K562 (cell line): ENCODE data around the gene TIMM17B. TPM values are rescaled to one million over a fixed set of nuclear protein-coding genes. Genes with fewer than 3 reads are reported as not detected.

ENCODE experiments used
- FOXA3 ChIP-seq, 2 experiments: fragments of 450-650 bp in 1 of 2; sonication (generic) in 1 of 2; formaldehyde crosslinking; IDR thresholded peaks in 1 of 2; conservative IDR thresholded peaks in 1 of 2; 2 replicates each; pipeline versions ENCODE4 v1.4.0 to v1.8.0; 2020 to 2022; ENCODE audit warnings: mild to moderate bottlenecking in 2 of 2, missing genetic modification reagents in 1 of 2
- HMG20A ChIP-seq: fragments of 450-650 bp; formaldehyde crosslinking; conservative IDR thresholded peaks from 2 replicates; pipeline ENCODE4 v1.4.0; 2020; ENCODE audit warnings: mild to moderate bottlenecking, mixed read lengths
- MED1 ChIP-seq: sonication (generic); formaldehyde crosslinking; IDR thresholded peaks from 2 replicates; pipeline ENCODE4 v1.8.1; 2023; ENCODE audit warnings: missing genetic modification reagents, borderline replicate concordance
- MTA1 ChIP-seq: fragments of 450-650 bp; IDR thresholded peaks from 2 replicates; pipeline ENCODE4 v1.6.1; 2017; ENCODE audit warnings: borderline replicate concordance
- POLR2G ChIP-seq: fragments of 200-400 bp; formaldehyde crosslinking; IDR thresholded peaks from 2 replicates; pipeline ENCODE4 v1.6.1; 2017; ENCODE audit warnings: low read depth, mild to moderate bottlenecking, antibody characterized with exemption, low read length, moderate library complexity
- PRPF4 ChIP-seq: fragments of 200-400 bp; formaldehyde crosslinking; IDR thresholded peaks from one replicate; pipeline ENCODE4 v1.6.1; 2017; ENCODE audit warnings: low read length, low read depth, mild to moderate bottlenecking; ENCODE audit not compliant: insufficient read depth, poor library complexity, severe bottlenecking
- RCOR1 ChIP-seq, 2 experiments: IDR thresholded peaks; 2 replicates each; pipeline ENCODE4 v1.6.1; 2012; ENCODE audit warnings: low read depth in 2 of 2, low read length in 2 of 2, borderline replicate concordance in 1 of 2, improper control_type of control experiment in 1 of 2
- SMAD1 ChIP-seq: fragments of 150-350 bp; IDR thresholded peaks from 2 replicates; pipeline ENCODE4 v1.6.1; 2014; ENCODE audit warnings: low read length, low read depth; ENCODE audit not compliant: partially characterized antibody
- TAF9B ChIP-seq: fragments of 450-650 bp; IDR thresholded peaks from 2 replicates; pipeline ENCODE4 v1.6.1; 2018; ENCODE audit warnings: mild to moderate bottlenecking; ENCODE audit not compliant: partially characterized antibody
- TCFL5 ChIP-seq: fragments of 250-450 bp; sonication (Bioruptor Pico); conservative IDR thresholded peaks from 2 replicates; pipeline ENCODE4 v1.6.1; 2021; ENCODE audit warnings: mild to moderate bottlenecking, moderate library complexity, matching md5 sums
- ZNF583 ChIP-seq: fragments of 250-450 bp; sonication (Bioruptor Pico); IDR thresholded peaks from 2 replicates; pipeline ENCODE4 v1.4.0; 2020
- ZNF584 ChIP-seq: fragments of 200-800 bp; sonication (Bioruptor generic); IDR thresholded peaks from 2 replicates; pipeline ENCODE4 v1.6.1; 2016; ENCODE audit warnings: low read depth, mild to moderate bottlenecking, missing genetic modification characterization, missing compliant biosample characterization
- polyA plus RNA-seq, 8 experiments: library from polyadenylated mRNA; depleted of rRNA in 4 of 8; stranded (reverse) in 5 of 8; unstranded in 3 of 8; fragments of >200 nt; fragmentation: Nextera tagmentation in 2 of 8; fragmentation: Illumina TruSeq in 1 of 8; extraction: Ambion mirVana in 2 of 8; extraction: Trizol in 1 of 8; gene quantifications; 2 replicates each; pipeline versions ENCODE4 v1.2.1 to v1.2.3, GENCODE V29; 2011 to 2014; ENCODE audit warnings: inconsistent platforms in 1 of 8, missing spikeins in 1 of 8
- total RNA-seq, 7 experiments: library from RNA; depleted of rRNA in 6 of 7; stranded (reverse); fragments of >200 nt in 6 of 7; fragmentation: Illumina TruSeq in 2 of 7; extraction: Trizol in 2 of 7; gene quantifications; 2 replicates each; pipeline versions ENCODE4 v1.2.1 to v1.2.3, GENCODE V29; 2011 to 2021; ENCODE audit warnings: low replicate concordance in 1 of 7
- TF ChIP-seq, protein P1 (sequence below): fragments of 250-450 bp; sonication (Bioruptor Pico); IDR thresholded peaks from 2 replicates; pipeline ENCODE4 v1.8.0; 2022; ENCODE audit warnings: moderate library complexity, mild to moderate bottlenecking, inconsistent platforms
- TF ChIP-seq, protein P2 (sequence below): fragments of 450-650 bp; IDR thresholded peaks from 2 replicates; pipeline ENCODE4 v1.7.0; 2016; ENCODE audit warnings: borderline replicate concordance
- TF ChIP-seq, protein P3 (sequence below): fragments of 450-650 bp; IDR thresholded peaks from 2 replicates; pipeline ENCODE4 v1.6.1; 2017; ENCODE audit warnings: antibody characterized with exemption, mild to moderate bottlenecking
- TF ChIP-seq, protein P4 (sequence below): IDR thresholded peaks from 2 replicates; pipeline ENCODE4 v1.6.1; 2014; ENCODE audit warnings: antibody characterized with exemption
- TF ChIP-seq, protein P5 (sequence below), 2 experiments: fragments of 200-800 bp in 1 of 2; sonication (Bioruptor generic) in 1 of 2; sonication (generic) in 1 of 2; formaldehyde crosslinking in 1 of 2; IDR thresholded peaks in 1 of 2; conservative IDR thresholded peaks in 1 of 2; 2 replicates each; pipeline versions ENCODE4 v1.5.0 to v1.6.1; 2016 to 2020; ENCODE audit warnings: missing compliant biosample characterization in 1 of 2, missing genetic modification characterization in 1 of 2, missing genetic modification reagents in 1 of 2

TIMM17B gene
- total and polyA plus RNA-seq, 9 of the 15 experiments (the other 6 are each of a cell fraction or from before 2014, with no cell fraction given): 9.9 to 184 (median 115) TPM

DNA sequence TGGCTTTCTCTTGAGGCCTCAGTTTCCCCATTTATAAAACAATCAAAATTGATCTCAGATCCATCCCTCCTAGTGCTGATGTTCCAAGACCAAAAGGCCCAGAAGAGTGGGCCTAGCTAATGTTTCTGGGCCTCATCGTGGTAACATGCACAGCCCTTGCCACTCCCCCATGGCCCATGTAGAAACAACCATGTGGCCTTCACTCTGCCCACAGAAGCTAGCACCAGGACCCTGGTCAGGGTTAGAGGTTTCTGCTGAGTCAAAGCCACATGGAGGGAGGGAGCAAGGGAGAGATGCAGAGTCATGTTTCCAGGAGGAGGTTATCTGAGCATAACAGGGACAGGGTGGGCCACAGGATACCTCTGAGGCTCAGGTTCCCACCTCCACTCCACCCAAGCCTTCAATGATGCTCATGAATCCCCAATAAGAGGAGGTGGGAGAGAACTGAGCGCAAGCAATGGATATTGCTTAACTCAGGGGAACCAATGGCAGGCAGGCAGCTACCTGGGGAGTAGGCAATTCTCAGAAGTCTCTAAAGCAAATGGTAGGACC lies 42.9 kb upstream of the TIMM17B start (continued):
- TF ChIP-seq, protein P1, sequence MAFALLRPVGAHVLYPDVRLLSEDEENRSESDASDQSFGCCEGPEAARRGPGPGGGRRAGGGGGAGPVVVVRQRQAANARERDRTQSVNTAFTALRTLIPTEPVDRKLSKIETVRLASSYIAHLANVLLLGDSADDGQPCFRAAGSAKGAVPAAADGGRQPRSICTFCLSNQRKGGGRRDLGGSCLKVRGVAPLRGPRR (CRISPR knock-in tag): no peak
- TF ChIP-seq PRPF4 (no peak), TAF9B (peak; percentile 62), SMAD1 (no peak), HMG20A (CRISPR knock-in tag) (no peak), ZNF583 (CRISPR knock-in tag) (peak; percentile 84), FOXA3 (CRISPR knock-in tag; conservative IDR thresholded peaks at IDR 0.05 in 1 of 2, IDR thresholded peaks at IDR 0.05 in 1 of 2) (no peak), POLR2G (no peak), MTA1 (no peak), RCOR1 (IDR thresholded peaks at IDR 0.05; ENCODE audit: borderline replicate concordance in 1 of 2, low read depth in 2 of 2, low read length in 2 of 2) (peak; percentile 27 to 76; a peak in 3 of 4 replicates), ZNF584 (CRISPR knock-in tag) (no peak), TCFL5 (CRISPR knock-in tag) (0 out of 2 replicates have a peak, but pooled peaks have one; percentile 59), MED1 (CRISPR knock-in tag) (no peak)
- TF ChIP-seq, protein P2, sequence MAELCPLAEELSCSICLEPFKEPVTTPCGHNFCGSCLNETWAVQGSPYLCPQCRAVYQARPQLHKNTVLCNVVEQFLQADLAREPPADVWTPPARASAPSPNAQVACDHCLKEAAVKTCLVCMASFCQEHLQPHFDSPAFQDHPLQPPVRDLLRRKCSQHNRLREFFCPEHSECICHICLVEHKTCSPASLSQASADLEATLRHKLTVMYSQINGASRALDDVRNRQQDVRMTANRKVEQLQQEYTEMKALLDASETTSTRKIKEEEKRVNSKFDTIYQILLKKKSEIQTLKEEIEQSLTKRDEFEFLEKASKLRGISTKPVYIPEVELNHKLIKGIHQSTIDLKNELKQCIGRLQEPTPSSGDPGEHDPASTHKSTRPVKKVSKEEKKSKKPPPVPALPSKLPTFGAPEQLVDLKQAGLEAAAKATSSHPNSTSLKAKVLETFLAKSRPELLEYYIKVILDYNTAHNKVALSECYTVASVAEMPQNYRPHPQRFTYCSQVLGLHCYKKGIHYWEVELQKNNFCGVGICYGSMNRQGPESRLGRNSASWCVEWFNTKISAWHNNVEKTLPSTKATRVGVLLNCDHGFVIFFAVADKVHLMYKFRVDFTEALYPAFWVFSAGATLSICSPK: no peak
- TF ChIP-seq, protein P3, sequence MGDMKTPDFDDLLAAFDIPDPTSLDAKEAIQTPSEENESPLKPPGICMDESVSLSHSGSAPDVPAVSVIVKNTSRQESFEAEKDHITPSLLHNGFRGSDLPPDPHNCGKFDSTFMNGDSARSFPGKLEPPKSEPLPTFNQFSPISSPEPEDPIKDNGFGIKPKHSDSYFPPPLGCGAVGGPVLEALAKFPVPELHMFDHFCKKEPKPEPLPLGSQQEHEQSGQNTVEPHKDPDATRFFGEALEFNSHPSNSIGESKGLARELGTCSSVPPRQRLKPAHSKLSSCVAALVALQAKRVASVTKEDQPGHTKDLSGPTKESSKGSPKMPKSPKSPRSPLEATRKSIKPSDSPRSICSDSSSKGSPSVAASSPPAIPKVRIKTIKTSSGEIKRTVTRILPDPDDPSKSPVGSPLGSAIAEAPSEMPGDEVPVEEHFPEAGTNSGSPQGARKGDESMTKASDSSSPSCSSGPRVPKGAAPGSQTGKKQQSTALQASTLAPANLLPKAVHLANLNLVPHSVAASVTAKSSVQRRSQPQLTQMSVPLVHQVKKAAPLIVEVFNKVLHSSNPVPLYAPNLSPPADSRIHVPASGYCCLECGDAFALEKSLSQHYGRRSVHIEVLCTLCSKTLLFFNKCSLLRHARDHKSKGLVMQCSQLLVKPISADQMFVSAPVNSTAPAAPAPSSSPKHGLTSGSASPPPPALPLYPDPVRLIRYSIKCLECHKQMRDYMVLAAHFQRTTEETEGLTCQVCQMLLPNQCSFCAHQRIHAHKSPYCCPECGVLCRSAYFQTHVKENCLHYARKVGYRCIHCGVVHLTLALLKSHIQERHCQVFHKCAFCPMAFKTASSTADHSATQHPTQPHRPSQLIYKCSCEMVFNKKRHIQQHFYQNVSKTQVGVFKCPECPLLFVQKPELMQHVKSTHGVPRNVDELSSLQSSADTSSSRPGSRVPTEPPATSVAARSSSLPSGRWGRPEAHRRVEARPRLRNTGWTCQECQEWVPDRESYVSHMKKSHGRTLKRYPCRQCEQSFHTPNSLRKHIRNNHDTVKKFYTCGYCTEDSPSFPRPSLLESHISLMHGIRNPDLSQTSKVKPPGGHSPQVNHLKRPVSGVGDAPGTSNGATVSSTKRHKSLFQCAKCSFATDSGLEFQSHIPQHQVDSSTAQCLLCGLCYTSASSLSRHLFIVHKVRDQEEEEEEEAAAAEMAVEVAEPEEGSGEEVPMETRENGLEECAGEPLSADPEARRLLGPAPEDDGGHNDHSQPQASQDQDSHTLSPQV: peak; percentile 99
- TF ChIP-seq, protein P4, sequence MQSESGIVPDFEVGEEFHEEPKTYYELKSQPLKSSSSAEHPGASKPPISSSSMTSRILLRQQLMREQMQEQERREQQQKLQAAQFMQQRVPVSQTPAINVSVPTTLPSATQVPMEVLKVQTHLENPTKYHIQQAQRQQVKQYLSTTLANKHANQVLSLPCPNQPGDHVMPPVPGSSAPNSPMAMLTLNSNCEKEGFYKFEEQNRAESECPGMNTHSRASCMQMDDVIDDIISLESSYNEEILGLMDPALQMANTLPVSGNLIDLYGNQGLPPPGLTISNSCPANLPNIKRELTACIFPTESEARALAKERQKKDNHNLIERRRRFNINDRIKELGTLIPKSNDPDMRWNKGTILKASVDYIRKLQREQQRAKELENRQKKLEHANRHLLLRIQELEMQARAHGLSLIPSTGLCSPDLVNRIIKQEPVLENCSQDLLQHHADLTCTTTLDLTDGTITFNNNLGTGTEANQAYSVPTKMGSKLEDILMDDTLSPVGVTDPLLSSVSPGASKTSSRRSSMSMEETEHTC: peak; percentile 18; the same call in 1 of the 2 replicates
- TF ChIP-seq, protein P5, sequence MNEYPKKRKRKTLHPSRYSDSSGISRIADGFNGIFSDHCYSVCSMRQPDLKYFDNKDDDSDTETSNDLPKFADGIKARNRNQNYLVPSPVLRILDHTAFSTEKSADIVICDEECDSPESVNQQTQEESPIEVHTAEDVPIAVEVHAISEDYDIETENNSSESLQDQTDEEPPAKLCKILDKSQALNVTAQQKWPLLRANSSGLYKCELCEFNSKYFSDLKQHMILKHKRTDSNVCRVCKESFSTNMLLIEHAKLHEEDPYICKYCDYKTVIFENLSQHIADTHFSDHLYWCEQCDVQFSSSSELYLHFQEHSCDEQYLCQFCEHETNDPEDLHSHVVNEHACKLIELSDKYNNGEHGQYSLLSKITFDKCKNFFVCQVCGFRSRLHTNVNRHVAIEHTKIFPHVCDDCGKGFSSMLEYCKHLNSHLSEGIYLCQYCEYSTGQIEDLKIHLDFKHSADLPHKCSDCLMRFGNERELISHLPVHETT (CRISPR knock-in tag; conservative IDR thresholded peaks at IDR 0.05 in 1 of 2, IDR thresholded peaks at IDR 0.05 in 1 of 2): peak in 1 of 2 experiments; percentile 85; a peak in 2 of 4 replicates
